HG03575 (cell line): Measurements from ENCODE around the gene HKDC1.
"Not testable (repeated sequence)": the region's sequence is repeated elsewhere in the genome, so short reads cannot be mapped to it uniquely, and the experiment has no call there.

Experiments
- ATAC-seq: cut with Tn5 transposase; IDR thresholded peaks from one replicate; pipeline ENCODE4 v1.9.1; 2021; ENCODE audit not compliant: unreplicated experiment, insufficient number of reproducible peaks, low FRiP score; ENCODE audit errors: extremely low read depth

The HKDC1 gene

GRCh38 chr10:69262292-69262751 lies 42.2 kb downstream of the HKDC1 start:
- ATAC-seq, result no peak

- ATAC-seq, result no peak
These were observed 45.4 kb downstream of the HKDC1 start for GRCh38 chr10:69265521-69265920.

- no peak for ATAC-seq
These were observed 48.8 kb downstream of the HKDC1 start for GRCh38 chr10:69268761-69269416.

GRCh38 chr10:69269761-69270160 lies 49.6 kb downstream of the HKDC1 start:
- no peak for ATAC-seq

GRCh38 chr10:69270990-69271389 lies 50.9 kb downstream of the HKDC1 start:
- no peak for ATAC-seq

GRCh38 chr10:69272624-69273023 lies 52.5 kb downstream of the HKDC1 start:
- ATAC-seq, result no peak

GRCh38 chr10:69275444-69275843 lies 55.3 kb downstream of the HKDC1 start:
- no peak for ATAC-seq

- no peak for ATAC-seq
These were observed 56.4 kb downstream of the HKDC1 start for GRCh38 chr10:69276503-69276902.

GRCh38 chr10:69278446-69278963 lies 58.4 kb downstream of the HKDC1 start, which contains the start of gene HK1:
HK1 (plus strand) TSS chr10:69278496.
- no peak for ATAC-seq

- ATAC-seq, result no peak
These were observed 59.0 kb downstream of the HKDC1 start for GRCh38 chr10:69279110-69279509.

- no peak for ATAC-seq
These were observed 61.6 kb downstream of the HKDC1 start for GRCh38 chr10:69281507-69282413.

GRCh38 chr10:69284402-69284801 lies 64.3 kb downstream of the HKDC1 start:
- ATAC-seq, result not testable (repeated sequence)

- ATAC-seq, result no peak
These were observed 65.6 kb downstream of the HKDC1 start for GRCh38 chr10:69285699-69286098.

- no peak for ATAC-seq
These were observed 67.0 kb downstream of the HKDC1 start for GRCh38 chr10:69287181-69287580.

GRCh38 chr10:69290993-69291392 lies 70.9 kb downstream of the HKDC1 start:
- ATAC-seq, result no peak

GRCh38 chr10:69292459-69292858 lies 72.3 kb downstream of the HKDC1 start:
- ATAC-seq, result no peak

- no peak for ATAC-seq
These were observed 75.0 kb downstream of the HKDC1 start for GRCh38 chr10:69295027-69295636.

GRCh38 chr10:69303632-69304051 lies 83.5 kb downstream of the HKDC1 start:
- ATAC-seq, result no peak

- ATAC-seq, result no peak
These were observed 86.3 kb downstream of the HKDC1 start for GRCh38 chr10:69306421-69306820.
